Measurements from ENCODE around the gene DEDD2.

The DEDD2 gene

DNA sequence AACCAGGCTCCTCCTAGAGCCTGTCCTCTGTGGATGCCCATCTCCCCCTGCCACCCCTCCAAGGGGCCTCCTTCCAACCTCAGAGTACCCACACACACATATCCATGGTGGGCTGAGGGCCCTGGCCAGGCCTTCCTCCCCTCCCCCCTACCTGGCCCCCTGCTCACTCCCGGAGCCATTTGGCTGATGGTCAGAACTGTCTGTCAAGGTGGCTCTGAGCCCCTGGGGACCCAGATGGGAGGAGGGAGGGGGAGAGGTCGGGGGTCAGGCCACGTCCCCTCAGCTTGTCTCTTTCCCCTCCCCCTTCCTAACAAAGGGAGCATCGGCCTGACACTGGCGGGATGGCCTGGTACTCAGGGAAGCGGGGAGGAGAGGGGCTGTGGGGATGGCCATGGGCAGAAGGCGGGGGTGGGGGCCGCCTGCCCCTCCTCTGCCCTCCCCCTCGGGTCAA is 66.5 kb downstream of the DEDD2 start:
- in situ Hi-C loops (cut with MboI; ENCODE audit: low sequenced_read_pairs) = no loop called here

DNA sequence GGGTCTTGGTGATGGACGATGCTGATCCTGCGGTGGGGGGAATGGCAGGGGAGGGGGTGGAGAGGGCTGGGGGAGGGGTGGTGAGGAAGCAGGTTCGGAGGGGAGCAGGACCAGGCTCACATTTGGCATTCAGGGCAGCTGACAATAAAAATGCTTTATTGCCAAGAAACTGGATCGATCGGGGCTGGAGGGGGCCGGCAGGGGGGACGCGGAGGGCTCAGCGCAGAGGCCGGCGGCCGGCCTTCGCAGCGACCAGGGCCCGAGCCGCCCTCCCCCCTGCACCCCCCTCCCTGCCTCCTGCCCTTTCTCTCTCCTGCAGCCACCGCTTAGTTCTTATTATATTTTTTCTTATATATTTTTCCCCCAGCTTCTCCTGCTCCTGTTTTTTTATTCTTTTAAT is 67.1 kb downstream of the DEDD2 start:
- in situ Hi-C loops (cut with MboI; ENCODE audit: low sequenced_read_pairs) = no loop called here

DNA sequence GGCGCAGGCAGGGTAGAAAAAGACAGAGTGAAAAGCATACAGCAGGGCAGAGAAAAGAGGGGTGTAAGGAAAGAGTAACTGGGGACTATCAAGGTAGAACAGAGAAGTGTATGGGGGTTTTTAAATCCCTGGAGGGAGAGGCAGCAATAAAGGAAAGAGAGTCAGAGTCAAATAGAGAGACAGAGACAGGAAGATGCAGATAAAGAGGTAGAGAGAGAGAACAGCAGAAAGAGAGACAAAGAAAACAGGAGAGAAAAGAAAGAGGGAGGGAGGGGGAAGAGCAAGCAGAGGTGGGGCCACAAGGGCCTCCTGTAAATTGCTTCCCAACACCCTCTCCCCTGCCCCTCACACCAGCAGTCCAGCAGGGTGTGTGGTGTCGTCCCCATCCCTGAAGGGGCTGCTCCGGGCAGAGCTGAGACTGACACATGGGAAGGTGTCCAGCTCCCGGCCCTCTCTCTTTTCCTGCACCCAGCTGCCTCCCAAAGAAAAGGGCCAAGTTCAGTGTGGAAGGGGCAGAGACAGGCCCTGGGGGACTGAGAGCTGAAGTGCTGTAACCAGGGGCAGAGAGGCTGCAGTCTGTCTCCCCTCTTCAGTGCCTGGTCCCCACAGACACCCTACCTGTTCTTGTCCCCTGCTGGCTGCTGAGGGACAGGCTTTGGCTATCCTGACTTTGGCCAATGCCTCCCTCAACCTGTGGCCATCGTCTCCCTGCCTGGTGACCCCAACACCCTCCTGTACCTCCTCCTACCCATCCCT is 67.9 kb downstream of the DEDD2 start:
- in situ Hi-C loops (cut with MboI; ENCODE audit: low sequenced_read_pairs) = no loop called here
